BE2C (cell line): ENCODE measurements around the gene SNX8.

ENCODE experiments used
- DNase-seq: peaks from one replicate; pipeline ENCODE4 v3.0.0-alpha.2; 2020
- H3K27me3 ChIP-seq: fragments of 250-450 bp; sonication (Bioruptor Pico); 2 replicates; pipeline ENCODE4 v1.5.1; 2020; ENCODE audit warnings: mild to moderate bottlenecking
- H3K36me3 ChIP-seq: fragments of 250-450 bp; sonication (Bioruptor Pico); 2 replicates; pipeline ENCODE4 v1.5.1; 2020; ENCODE audit warnings: mild to moderate bottlenecking
- H3K4me1 ChIP-seq: fragments of 250-450 bp; sonication (Bioruptor Pico); 2 replicates; pipeline ENCODE4 v1.5.1; 2020
- H3K4me3 ChIP-seq: 2 replicates; pipeline ENCODE4 v1.5.1; 2011; ENCODE audit warnings: low read depth, low read length
- H3K9me3 ChIP-seq: fragments of 250-450 bp; sonication (Bioruptor Pico); 2 replicates; pipeline ENCODE4 v1.5.1; 2020
- TF ChIP-seq, protein P1 (sequence below): IDR thresholded peaks from 2 replicates; pipeline ENCODE4 v1.5.1; 2012; ENCODE audit warnings: mild to moderate bottlenecking, low read depth, low read length

Gene SNX8

DNA sequence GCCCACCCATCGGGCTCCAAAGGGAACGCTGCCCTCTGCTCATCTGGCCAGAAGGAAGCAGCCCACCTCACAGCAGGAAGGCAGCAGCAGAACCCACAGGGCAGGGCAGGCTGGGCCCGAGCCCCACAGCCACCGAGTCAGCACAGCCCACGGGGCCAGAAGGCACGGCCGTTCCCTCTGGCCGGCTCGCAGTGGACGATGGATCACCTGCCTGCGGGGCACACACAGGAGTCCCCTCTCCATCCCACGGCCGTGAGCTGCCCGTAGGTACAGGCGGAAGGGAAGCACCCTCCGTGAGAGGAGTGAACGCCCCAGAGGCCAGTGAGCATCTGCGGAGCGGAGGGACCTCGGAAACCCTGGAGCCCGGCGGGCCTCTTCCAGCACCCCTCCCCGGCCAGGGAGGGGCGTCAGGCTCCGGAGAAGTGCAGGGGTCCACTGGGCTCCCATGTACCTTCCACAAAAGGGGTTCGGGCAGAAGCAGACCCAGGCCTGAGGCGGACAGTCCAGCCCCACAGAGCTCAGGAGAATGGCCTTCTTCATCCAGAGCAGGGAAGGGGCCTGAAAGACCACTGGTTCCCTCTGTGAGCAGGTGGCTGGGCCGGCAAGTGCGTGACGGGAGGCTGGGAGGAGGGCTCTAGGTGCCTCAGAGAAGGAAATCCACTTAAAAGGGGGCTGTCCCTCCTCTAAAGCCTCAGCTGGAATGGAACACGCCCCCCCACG is 60.6 kb downstream of the SNX8 start:
- Histone ChIP-seq H3K4me1 (no peaks in the 10 kb centered on the region), H3K27me3 (no peaks in the 10 kb centered on the region), H3K9me3 (no peaks in the 10 kb centered on the region), H3K36me3 (no peaks in the 10 kb centered on the region; the same call in 1 of the 2 replicates), H3K4me3 (no peak overlapping the region)
- DNase-seq = no peak
- TF ChIP-seq, protein P1, sequence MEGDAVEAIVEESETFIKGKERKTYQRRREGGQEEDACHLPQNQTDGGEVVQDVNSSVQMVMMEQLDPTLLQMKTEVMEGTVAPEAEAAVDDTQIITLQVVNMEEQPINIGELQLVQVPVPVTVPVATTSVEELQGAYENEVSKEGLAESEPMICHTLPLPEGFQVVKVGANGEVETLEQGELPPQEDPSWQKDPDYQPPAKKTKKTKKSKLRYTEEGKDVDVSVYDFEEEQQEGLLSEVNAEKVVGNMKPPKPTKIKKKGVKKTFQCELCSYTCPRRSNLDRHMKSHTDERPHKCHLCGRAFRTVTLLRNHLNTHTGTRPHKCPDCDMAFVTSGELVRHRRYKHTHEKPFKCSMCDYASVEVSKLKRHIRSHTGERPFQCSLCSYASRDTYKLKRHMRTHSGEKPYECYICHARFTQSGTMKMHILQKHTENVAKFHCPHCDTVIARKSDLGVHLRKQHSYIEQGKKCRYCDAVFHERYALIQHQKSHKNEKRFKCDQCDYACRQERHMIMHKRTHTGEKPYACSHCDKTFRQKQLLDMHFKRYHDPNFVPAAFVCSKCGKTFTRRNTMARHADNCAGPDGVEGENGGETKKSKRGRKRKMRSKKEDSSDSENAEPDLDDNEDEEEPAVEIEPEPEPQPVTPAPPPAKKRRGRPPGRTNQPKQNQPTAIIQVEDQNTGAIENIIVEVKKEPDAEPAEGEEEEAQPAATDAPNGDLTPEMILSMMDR = no peak

DNA sequence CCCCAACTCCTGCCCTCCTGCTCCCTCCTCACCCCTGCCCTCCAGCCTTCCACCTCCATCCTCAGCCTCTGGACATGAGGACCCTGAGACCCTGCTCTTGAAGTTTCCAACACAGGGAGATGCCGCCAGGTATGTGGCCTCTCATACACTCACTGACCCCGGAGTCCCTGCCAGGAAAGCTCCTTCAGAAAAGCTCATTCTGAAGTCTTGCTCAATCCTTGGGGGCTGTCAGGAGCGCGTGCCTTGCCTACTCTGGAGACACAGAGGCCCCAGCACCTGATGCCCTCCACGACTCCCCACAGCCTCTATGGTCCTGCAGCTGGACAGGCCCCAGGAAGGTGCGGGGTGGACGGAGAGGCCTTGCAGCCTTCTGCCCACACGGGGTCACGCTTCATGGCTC is 61.2 kb downstream of the SNX8 start:
- no peak for DNase-seq
- H3K36me3 ChIP-seq = no peaks in the 10 kb centered on the region; the same call in 1 of the 2 replicates
- H3K4me3 ChIP-seq = no peak overlapping the region
- no peaks in the 10 kb centered on the region for H3K4me1 ChIP-seq
- no peaks in the 10 kb centered on the region for H3K27me3 ChIP-seq
- TF ChIP-seq, protein P1 = no peak
- no peaks in the 10 kb centered on the region for H3K9me3 ChIP-seq

DNA sequence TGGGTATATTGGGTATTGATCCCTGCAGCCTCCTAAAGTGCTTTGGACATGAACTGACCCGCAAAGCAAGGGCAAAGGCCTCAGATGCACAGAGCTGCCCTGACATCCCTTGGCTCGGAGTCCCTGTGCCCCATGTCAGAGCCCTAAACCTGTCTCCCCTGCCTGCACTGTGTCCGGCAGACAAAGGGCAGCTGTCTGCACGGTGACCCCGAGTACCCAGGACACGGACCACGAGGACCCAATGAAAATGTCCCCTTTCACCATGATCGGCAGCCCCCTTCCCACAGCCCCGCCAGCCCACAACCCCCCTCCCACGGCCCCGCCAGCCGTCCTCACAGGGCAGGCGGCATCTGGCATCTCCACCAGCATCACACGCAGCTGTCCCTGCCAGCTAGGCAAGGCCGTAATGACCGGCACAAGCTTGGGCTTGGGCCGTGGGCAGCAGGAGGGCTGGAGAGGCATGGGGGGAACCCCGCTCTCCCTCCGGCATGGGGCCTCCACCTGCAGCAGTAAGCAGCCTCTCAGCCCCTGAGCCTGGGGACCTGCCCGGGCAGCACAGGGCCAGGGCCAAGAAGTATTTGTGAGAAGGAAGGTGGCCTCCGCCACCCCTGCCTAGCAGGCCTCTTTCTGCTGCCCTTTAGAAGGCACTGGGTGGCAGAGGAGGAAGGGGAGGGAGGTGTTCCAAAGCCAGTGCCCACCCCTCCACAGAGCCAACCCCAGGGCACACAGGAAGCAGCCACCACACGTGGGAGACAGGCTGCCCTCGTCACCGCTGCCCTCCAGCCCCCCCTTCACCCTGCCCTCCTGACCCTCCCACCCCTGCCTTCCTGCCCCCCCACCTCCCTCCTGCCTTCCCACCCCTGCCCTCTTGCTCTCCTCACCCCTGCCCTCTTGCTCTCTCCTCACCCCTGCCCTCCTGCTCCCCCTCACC is 62.1 kb downstream of the SNX8 start:
- H3K9me3 ChIP-seq = no peaks in the 10 kb centered on the region
- H3K36me3 ChIP-seq = no peaks in the 10 kb centered on the region; the same call in 1 of the 2 replicates
- no peak for DNase-seq
- TF ChIP-seq, protein P1 = no peak
- H3K27me3 ChIP-seq = no peaks in the 10 kb centered on the region
- H3K4me3 ChIP-seq = no peak overlapping the region
- no peaks in the 10 kb centered on the region for H3K4me1 ChIP-seq

DNA sequence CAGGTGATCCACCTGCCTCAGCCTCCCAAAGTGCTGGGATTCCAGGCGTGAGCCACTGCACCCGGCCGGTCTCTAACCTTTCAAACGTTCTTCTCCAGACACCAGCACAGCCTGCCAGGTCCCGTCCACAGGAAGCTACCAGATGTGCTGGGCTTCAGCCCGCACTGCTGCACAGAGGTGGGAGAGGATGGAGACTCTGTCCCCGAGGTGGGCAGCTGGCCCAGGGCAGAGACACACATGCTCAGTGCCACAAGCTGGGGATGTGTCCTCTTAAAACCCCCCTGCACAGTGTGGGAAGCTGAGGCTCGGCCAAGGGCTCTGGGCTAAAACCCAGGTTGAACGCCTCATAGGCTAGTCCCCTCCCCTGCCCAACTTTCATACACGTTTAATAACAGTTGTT is 62.9 kb downstream of the SNX8 start:
- TF ChIP-seq, protein P1 = no peak
- no peaks in the 10 kb centered on the region for H3K4me1 ChIP-seq
- no peaks in the 10 kb centered on the region; the same call in 1 of the 2 replicates for H3K36me3 ChIP-seq
- no peak for DNase-seq
- H3K4me3 ChIP-seq = no peak overlapping the region
- no peaks in the 10 kb centered on the region for H3K9me3 ChIP-seq
- H3K27me3 ChIP-seq = no peaks in the 10 kb centered on the region

DNA sequence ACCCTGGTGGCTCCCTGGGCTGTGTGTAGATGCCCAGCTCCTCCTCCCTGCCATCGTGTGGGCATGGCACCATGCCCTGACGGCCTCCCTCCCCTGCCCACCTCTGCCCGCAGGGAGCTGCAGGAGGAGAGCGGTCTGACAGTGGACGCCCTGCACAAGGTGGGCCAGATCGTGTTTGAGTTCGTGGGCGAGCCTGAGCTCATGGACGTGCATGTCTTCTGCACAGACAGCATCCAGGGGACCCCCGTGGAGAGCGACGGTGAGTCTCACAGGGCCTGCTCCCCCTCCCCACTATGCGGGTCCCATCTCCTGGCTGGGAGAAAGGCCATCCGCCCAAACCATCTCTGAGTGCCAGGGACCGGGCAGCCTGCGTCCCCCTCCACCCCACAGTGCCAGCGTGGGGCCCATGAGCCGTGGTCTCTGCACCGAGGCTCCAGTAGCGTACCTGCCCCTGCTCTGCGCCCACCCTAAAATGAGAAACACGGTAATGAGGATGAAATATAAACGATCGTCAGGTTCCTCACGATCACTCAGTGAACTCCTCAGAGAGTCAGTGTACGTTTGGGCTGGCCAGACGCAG is 64.4 kb downstream of the SNX8 start:
- no peaks in the 10 kb centered on the region for H3K9me3 ChIP-seq
- no peaks in the 10 kb centered on the region for H3K4me1 ChIP-seq
- DNase-seq = no peak
- TF ChIP-seq, protein P1 = no peak
- H3K36me3 ChIP-seq = no peaks in the 10 kb centered on the region; the same call in 1 of the 2 replicates
- H3K4me3 ChIP-seq = no peak overlapping the region
- no peaks in the 10 kb centered on the region for H3K27me3 ChIP-seq
